Left ventricle myocardium inferior (tissue), 1 donor: Measurements from ENCODE around the gene SRCAP. TPM values are rescaled to one million over a fixed set of nuclear protein-coding genes. Genes with fewer than 3 reads are reported as not detected.

Experiments
- DNase-seq: peaks from one replicate; pipeline ENCODE4 v3.0.0-alpha.2; 2020
- H3K27ac ChIP-seq: fragments of 200-600 bp; replicated peaks from 2 replicates; pipeline ENCODE4 v1.8.0; 2021
- H3K27me3 ChIP-seq: fragments of 200-600 bp; 2 replicates; pipeline ENCODE4 v1.8.0; 2021; ENCODE audit warnings: low read depth
- H3K36me3 ChIP-seq: fragments of 200-600 bp; 2 replicates; pipeline ENCODE4 v1.8.0; 2021
- H3K4me1 ChIP-seq: fragments of 200-600 bp; 2 replicates; pipeline ENCODE4 v1.8.0; 2021
- H3K4me3 ChIP-seq: fragments of 200-600 bp; 2 replicates; pipeline ENCODE4 v1.8.0; 2021; ENCODE audit warnings: mild to moderate bottlenecking, moderate library complexity
- H3K9me3 ChIP-seq: fragments of 200-600 bp; replicated peaks from 2 replicates; pipeline ENCODE4 v1.8.0; 2021
- intact Hi-C: fragments of 100-400 bp; cut with micrococcal nuclease; formaldehyde crosslinking; loops from one replicate; pipeline ENCODE4 v1.11.0; 2022
- total RNA-seq: library from RNA; stranded (reverse); fragmentation: NEBNext Ultra II Directional; extraction: Animal tissue kit (Norgen Biotek cat#: 25700); gene quantifications from one replicate; pipeline ENCODE4 v1.2.1, GENCODE V29; 2021
- TF ChIP-seq, protein P1 (sequence below): fragments of 200-600 bp; IDR thresholded peaks from 2 replicates; pipeline ENCODE4 v1.8.0; 2021; ENCODE audit warnings: antibody characterized with exemption, mild to moderate bottlenecking, borderline replicate concordance
- donor health status: DM: no; HTN: yes; CAD: no; lungs with severe emphysema.

Gene SRCAP
- total RNA-seq, 1 donor from 2014 or later = 42.5 TPM

DNA sequence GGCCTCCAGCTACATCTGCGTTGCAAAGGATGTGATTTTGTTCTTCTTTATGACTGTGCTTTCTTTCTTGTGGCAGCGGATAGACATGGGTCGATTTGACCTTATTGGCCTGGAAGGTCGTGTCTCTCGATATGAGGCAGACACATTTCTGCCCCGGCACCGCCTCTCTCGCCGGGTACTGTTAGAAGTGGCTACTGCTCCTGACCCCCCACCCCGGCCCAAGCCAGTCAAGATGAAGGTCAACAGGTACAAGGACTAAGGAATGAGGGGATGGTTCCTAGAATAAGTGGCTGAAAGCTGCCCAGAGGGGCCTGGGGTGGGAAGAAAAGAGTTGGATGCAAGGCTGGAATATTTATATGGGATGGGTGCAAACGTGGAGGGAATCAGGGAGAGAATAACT is 21.1 kb downstream of the SRCAP start:
- no peak for DNase-seq

GRCh38 chr16:30720694-30721093 is 21.7 kb downstream of the SRCAP start:
- peaks cover 5% of the 10 kb centered on the region for H3K4me1 ChIP-seq
- TF ChIP-seq, protein P1, sequence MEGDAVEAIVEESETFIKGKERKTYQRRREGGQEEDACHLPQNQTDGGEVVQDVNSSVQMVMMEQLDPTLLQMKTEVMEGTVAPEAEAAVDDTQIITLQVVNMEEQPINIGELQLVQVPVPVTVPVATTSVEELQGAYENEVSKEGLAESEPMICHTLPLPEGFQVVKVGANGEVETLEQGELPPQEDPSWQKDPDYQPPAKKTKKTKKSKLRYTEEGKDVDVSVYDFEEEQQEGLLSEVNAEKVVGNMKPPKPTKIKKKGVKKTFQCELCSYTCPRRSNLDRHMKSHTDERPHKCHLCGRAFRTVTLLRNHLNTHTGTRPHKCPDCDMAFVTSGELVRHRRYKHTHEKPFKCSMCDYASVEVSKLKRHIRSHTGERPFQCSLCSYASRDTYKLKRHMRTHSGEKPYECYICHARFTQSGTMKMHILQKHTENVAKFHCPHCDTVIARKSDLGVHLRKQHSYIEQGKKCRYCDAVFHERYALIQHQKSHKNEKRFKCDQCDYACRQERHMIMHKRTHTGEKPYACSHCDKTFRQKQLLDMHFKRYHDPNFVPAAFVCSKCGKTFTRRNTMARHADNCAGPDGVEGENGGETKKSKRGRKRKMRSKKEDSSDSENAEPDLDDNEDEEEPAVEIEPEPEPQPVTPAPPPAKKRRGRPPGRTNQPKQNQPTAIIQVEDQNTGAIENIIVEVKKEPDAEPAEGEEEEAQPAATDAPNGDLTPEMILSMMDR = no peak
- intact Hi-C loops = no loop called here
- no peak for DNase-seq
- peaks cover 100% of the 10 kb centered on the region for H3K36me3 ChIP-seq
- H3K27ac ChIP-seq = no peak overlapping the region
- no peak overlapping the region for H3K4me3 ChIP-seq
- no peaks in the 10 kb centered on the region for H3K9me3 ChIP-seq
- no peaks in the 10 kb centered on the region for H3K27me3 ChIP-seq

More for the DNA sequence above, 21.1 kb downstream of the SRCAP start:
- Histone ChIP-seq H3K9me3 (no peaks in the 10 kb centered on the region), H3K4me1 (peaks cover 5% of the 10 kb centered on the region), H3K4me3 (no peak overlapping the region), H3K27me3 (no peaks in the 10 kb centered on the region), H3K36me3 (peaks cover 100% of the 10 kb centered on the region), H3K27ac (peak overlapping the region; percentile 6)
- intact Hi-C loops = no loop called here
- TF ChIP-seq, protein P1 = no peak

DNA sequence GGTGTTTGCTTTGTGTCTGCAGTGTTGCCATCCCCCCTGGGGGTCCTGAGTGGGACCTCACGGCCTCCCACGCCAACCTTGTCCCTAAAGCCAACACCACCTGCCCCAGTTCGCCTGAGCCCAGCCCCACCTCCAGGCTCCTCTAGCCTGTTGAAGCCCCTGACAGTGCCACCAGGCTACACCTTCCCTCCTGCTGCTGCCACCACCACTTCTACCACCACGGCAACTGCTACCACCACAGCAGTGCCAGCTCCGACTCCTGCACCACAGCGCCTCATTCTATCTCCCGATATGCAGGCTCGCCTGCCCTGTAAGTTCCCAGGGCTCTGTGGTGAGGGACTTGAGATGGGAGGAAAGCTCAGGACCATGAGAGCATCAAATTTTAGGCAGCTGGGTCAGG is 22.2 kb downstream of the SRCAP start:
- no peak overlapping the region for H3K4me3 ChIP-seq
- no peak overlapping the region for H3K27ac ChIP-seq
- peaks cover 5% of the 10 kb centered on the region for H3K4me1 ChIP-seq
- H3K36me3 ChIP-seq = peaks cover 100% of the 10 kb centered on the region
- no peaks in the 10 kb centered on the region for H3K27me3 ChIP-seq
- no peaks in the 10 kb centered on the region for H3K9me3 ChIP-seq
- intact Hi-C loops = no loop called here
- no peak for DNase-seq
- TF ChIP-seq, protein P1 = no peak

DNA sequence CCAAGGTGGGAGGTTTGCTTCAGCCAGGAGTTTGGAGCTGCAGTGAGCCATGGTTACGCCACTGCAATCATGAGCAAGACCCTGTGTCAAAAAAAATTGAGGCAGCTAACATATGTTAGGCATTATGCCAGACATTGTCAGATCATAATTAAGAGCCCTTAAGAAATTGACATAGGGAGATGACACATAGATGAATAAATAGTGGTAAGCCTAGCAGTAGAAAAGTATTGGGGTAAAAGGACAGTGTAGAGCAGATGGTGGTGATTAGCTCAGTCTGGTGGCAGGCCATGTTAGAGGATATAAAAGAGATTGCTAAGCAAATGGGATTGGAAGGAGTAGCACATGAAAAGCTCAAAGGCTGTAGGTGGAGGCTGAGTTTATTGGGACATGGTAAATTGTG is 22.6 kb downstream of the SRCAP start:
- DNase-seq = no peak
- intact Hi-C loops = no loop called here
- H3K36me3 ChIP-seq = peaks cover 99% of the 10 kb centered on the region

GRCh38 chr16:30722443-30722842 is 23.5 kb downstream of the SRCAP start:
- no peak for DNase-seq
- intact Hi-C loops = no loop called here

More for the DNA sequence above, 22.6 kb downstream of the SRCAP start:
- TF ChIP-seq, protein P1 = no peak
- Histone ChIP-seq H3K27me3 (no peaks in the 10 kb centered on the region), H3K4me3 (no peak overlapping the region), H3K27ac (no peak overlapping the region), H3K4me1 (peaks cover 5% of the 10 kb centered on the region), H3K9me3 (no peaks in the 10 kb centered on the region)

More at GRCh38 chr16:30722443-30722842, 23.5 kb downstream of the SRCAP start:
- TF ChIP-seq, protein P1 = peak; percentile 31
- Histone ChIP-seq H3K36me3 (peaks cover 95% of the 10 kb centered on the region), H3K27me3 (no peaks in the 10 kb centered on the region), H3K27ac (no peak overlapping the region), H3K9me3 (no peaks in the 10 kb centered on the region), H3K4me1 (peaks cover 5% of the 10 kb centered on the region), H3K4me3 (no peak overlapping the region)
